Glomerular visceral epithelial cell (primary cell): ENCODE data around the gene TTLL10.

ENCODE experiments used
- DNase-seq: peaks from one replicate; pipeline ENCODE4 v3.0.0-alpha.2; 2016; ENCODE audit errors: extremely low spot score

Gene TTLL10

DNA sequence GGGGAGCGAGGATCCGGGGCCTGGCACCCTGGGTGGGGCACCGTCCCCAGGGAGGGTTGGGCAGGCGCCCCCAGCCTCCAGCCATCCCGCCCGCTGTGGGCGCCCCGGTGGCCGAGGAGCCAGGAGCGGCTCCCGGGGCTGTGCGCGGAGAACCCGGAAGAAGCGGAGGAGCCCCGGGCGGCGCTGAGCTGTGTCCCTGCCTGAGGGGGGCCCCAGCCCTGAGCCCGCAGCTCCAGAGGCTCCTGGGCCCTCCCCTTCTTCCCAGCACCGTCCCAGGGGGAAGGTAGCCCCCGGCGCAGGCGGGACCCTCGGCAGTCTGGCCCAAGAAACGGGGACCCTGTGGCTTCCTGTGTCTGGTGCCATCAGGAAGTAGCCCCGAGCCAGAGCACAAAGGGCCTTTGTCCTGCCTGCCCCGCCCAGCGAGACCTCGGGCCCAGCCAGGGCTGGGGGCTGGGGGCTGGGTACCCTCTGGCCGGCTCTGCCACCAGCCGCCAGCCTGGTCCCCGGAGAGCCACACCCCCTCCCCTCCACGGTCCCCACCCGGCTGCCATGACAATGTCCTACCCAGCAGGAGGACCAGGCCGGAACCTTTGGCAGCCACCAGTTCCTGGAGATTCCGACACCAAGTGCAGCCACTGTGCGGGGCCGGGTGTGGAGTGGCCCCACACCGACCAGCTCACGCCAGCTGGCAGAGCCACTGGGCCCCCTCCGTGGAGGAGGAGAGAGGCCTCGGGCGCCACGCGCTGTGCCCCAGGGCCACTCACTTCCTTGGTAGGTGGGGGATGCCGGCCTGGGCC lies 15.6 kb upstream of the TTLL10 start:
- no peak for DNase-seq

DNA sequence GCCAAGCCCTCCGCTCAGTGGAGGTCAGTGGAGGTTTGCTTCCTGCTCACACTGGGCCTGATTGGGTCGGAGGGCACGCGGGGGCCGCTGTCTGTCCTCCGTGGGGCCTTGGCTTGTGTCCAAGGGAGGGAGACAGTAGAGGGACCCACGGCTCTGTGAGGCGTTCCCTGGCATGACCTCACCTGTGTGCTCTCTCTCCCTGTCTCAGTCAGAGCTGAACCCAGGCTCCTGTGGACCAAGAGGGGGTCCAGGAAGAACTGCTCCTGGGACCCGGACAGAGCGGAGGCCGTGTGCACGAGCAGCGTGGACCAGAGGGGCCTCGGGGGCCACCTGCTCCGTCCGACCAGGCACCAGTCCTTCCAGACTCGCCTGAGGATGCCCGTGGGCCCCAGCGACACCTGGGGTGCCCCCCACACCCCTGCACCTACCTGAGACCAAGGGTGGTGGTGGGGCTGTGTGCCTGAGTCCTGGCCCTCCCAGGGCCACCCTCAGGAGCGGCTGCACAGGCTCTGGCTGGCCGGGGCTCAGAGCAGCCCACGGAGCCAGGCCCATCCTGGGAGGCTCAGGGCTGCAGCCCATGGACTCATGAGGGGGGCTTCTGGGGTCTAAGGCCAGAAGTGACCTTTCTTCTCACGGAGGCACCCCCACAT lies 13.3 kb upstream of the TTLL10 start:
- no peak for DNase-seq

DNA sequence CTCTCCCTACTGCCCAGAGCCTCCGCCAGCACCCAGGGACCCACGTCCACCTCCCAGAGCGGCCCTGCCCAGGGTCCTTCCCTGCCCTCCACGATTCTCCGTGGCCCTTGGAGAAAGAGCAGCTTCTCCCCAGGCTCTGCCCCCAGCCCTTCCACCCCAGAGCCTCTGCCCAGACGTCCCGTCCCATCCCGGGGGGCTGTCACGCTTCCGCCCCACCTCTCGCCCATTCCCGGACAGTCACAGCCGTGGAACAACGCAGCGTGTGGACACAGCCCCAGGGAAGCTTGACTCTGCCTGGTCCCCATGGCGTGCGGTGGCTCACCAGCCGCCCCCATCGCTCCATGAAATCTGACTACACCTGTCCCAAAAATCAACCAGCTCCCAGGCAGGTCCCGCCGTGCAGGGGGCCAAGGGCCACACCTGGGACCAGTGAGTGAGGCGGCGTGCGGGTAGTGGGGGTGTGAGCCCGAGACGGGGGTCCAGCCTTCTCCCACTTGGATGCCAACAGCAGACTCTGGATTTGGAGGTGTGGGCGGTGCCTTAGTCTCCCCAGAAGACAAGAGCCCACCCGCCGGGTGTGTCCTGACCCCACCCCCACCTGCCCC lies 12.5 kb upstream of the TTLL10 start:
- no peak for DNase-seq

DNA sequence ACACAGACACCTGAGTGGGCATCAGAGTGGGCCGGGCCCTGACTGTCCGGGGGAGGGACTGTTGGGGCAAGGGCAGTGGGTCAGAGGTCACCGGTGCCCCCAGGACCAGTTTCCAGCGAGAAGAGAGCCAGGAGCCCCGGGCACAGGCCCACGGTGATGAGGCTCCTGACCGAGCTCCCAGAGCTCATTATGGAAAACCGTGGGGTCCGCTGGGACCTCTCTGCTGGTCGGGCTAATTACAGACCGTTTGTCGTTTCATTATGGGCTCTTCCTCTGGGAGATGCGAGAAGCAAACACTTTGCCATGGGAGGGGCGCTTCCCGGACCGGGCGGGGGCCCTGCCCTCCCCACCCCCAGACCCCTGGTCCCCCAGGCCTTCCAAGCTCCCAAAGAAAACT lies 12.0 kb upstream of the TTLL10 start:
- DNase-seq: no peak

DNA sequence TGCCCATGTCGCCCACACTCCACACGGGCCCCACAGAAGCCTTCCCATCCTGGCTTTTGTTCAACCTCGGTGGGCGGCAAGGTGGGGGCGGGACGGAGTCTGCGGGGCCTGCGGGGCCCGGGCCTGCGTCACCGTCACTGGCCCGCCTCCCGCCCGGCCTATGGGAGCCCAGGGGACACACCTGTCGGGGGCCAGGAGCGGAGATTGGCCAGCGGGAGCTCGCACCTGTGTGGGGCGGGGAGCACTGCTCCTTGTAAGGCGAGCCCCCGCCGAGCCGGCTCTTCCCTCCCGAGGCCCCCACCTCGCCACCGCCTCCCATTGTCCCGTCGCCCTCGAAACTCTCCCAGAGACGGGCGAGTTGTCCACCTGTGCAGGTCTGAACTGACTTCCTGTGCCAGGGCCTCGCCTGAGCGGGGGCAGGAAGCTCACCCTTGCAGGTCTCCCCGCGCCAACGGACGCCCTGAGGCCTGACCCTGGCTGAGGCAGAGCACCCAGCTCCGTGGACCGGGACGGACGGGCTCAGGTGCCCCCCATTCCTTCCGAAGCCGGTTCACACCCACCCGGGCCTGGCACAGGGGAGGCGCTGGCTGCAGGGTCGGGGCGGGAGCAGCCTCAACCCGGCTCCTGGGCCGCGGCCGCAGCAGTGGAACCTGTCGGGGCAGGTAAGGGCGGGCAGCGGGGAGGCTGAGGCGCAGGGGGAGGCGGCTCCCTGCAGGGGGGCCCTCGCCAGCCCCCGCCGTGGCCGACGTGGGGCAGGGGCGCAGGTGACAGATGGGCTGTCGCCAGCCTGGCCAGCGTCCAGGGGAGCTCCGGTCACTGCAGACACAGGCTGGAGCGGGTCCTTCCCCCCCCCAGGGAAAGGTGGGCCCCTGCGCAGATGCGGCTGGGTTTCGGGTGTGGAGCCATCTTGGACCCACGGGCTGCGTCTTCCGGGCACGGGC lies 10.8 kb upstream of the TTLL10 start:
- DNase-seq: no peak

DNA sequence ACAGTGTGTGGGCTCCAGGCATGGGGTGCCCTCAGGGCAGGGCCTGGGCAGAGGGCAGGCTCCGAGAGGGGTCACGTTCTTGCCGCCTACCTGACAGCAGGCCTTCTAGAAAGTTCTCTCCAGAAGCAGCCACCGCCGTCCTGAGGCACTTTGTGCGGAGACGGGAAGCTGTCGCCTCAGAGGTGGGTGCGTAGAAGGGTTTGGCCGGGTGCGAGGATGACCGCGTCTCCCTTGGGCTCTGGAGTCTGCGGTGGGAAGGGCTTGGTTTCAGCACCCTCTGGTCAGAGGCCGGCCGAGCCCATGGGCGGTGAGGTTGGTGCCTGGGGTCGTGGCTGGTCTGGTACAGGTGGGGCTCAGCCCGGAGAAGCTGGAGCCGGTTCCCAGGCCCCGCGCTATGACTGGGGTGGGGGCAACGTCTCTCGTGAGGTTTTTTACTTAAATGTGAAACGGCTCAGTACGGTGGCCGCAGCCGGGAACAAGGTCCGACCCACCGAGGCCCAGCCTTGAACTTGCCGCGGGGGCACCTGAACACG lies 10.1 kb upstream of the TTLL10 start:
- no peak for DNase-seq

DNA sequence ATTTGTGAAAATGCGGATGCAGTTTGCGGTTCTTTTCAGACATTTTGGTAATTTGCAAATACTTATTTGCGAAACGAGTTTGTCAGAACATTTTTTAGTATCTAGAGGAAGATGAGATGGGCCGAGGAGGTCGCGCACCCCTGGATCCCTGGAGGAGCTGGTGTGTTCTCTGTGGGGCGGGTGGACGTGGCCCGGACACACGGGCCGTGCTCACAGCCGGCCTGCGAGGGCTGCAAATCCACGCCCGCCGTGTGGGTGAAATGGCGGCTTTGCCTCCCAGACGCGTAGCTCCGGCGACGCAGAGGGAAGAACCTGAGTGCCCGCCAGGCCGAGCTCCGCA lies 9.3 kb upstream of the TTLL10 start:
- DNase-seq: no peak

DNA sequence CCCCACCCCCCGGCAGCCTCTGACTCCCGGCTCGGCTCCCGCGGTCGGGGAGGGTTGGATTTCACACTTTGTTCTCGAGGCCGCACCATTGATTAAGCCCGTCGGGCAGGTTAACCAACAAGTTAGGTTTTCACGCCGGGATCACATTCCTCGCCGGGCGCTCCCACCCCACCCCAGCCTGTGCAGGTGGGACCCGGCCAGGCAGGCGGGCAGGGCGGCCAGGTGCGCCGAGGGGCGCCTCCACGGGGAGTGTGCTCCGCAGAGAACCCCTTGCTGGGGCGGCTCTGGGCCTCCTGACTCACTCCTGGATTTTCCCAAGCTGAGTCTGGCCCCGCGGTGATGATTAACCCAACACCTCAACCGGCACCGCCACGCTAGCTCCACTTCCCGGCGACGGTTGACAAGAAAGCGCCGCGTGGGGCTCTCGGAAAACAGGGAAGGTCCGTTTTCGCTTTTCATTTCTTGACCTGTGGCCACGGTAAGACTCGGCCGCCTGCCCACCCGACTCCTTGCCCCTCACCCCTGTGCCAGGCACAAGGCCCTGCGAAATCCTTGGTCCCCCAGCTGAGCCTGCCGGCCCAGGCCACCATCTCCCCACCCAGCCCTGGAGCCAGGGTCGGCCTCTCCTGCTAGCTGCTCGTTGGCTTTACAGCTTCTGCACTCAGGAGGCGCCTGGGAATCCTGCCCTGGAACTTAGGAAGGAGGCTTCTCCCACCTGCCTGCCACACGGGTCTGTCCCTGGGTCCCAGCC lies 8.8 kb upstream of the TTLL10 start:
- DNase-seq: peak; percentile 93

DNA sequence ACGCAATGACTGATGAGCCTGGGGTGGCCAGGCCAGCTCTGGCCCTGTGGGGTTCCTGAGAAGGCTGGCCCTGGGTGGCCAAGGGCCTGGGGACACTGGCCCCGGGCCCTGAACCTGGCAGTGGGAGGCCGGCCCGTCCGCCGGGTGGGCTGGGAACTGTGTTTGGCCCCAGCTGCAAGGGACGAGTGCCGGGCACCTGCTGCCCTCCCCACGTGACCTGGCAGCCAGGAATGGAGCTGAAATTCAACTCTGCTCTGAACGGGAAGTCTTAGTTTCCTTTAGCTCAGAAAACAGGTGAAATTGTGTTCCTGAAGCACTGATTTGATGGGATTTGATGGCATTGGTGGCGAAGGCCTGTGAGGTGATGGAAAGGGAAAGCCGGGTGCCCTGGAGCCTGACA lies 8.2 kb upstream of the TTLL10 start:
- peak; percentile 34 for DNase-seq

DNA sequence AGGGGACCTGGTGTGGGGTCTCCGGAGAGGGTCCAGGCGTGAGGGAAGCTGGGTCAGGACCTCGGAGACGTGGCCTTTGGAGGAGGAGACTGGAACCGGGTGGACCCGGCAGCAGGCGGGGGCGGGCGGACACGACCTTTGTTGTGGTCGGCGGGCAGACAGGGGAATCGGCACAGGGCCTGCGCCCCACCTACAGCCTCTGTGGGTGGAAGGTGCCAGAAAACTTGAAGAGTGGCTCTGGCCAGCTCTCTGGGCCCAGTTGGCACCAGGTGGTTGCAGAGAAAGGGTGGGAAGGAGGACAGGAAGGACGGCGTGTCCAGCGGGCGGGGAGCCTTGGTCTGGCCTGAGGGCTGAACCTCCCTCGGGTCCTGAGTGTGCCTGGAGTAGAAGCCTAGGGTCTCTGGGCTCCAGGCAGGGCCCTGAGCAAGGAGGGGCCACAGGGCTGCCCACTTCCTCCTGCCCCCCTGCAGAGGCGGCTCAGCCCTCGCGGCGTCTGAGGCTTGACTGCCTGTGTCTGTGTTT lies 7.7 kb upstream of the TTLL10 start:
- peak; percentile 72 for DNase-seq

DNA sequence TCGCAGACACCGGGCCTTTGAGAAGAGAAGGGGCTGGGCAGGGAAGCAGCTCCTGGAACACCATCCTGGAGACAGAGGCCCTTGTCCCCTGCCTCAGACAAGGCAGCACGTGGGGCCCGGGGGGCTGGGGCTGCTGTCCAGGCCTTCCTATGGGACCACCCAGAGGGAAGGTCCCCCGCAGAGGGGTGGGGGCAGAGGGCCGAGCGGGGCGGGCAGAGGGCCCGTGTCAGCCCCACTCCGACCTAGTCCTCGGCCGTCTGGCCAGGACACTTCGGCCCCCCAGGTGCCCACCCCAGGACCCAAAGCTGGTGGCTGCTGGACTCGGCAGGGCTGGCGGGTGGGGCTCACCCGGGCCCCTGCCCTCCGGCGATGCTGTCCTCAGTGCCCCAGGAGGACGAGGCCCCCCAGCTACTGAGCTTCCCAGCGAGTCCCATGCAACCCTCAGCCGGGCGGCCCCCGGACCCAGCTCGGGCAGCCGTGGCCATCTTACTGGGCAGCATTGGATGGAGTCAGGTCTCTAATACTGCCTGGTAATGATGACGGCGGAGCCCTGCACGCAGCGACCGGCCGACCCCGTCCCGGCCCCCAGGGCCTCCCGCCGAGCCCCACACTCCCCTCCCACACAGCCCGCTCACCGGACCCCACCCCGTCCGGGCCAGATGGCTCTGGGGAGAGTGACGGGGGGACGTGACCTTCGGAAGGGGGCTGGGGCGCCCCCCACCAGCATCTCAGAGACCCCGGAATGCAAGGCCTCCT lies 6.9 kb upstream of the TTLL10 start:
- no peak for DNase-seq

DNA sequence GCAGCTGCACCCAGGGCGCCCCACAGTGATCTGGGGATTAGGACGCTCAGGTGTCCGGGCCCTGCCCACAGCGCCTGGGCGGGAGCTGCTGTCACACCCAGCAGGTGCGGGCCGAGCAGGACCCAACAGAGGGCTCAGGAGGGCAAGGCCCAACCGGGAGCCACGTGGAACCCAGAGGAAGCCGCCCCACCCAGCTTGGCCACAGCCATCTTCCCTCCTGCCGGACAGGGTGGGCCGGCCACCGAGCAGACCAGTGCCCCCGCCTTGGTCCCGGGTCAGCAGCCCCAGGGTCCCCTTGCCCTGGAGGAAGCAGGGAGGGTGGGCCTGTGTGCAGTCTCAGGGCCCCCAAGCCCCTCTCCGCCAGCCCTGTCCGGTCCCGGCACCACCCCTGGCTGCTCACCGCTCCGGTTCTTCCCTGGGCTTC lies 6.3 kb upstream of the TTLL10 start:
- no peak for DNase-seq

DNA sequence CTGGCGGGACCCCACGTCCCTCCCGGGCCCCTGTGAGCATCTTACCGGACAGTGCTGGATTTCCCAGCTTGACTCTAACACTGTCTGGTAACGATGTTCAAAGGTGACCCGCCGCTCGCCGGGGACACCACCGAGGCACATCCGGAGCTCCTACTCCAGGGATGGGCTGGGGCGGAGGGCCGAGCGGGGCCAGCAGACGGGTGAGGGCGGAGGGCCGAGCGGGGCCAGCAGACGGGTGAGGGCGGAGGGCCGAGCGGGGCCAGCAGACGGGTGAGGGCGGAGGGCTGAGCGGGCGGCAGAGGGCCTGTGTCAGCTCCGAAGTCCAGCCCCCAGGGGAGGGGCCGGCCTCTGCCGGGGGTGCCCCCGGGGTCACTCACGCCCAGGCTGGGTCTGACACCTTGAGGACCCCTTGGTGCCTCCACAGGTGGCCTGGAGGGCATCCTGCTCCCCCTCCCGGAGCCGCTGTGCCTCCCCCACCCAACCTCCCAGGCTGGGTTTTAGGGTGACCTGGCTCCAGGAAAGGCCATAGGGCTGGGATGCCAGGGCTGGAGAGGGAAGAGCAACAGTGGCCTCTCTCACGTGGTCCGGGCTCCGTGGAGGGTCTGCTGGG lies 5.7 kb upstream of the TTLL10 start:
- DNase-seq: no peak

DNA sequence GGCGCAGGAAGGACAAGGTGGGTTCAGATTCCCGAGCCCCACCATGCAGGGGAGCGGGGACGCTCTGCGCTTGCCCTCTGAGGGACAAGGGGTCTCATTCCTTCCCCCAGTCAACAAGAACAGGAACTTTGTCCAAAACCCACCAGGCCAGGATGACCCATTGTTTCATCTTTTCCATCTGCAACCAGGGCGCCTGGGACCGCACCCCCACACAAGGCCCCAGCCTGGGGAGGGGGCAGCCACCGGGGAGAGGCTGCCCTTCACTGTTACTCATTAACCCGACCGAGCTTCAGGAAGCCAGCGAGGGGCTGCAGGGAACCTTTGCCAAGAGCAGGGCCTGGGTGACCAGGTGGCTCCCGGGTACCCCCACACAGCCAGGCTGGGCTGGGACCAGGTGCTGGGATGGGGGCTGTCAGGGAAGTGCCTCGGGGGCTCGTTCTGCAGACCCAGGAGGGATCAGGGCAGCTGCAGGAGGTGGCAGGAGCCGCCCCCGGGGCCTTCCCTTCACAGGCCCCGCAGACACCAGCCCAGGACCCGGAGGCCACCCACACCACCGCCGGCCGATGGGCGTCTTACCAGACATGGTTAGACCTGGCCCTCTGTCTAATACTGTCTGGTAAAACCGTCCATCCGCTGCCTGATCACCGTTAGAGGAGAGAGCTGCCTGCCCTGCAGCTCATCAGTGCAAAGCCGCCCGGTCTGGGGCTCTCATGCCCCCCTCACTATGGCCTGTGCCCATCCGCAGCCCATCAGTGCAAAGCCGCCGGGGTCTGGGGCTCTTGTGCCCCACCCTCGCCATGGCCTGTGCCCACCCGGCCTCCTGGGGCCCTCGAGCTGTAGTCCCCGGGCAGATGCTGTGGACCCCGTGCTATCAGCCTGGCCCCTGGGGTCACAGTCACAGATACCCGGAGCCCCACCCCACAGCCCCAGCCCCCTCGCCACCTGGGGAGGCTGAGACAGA lies 4.9 kb upstream of the TTLL10 start:
- no peak for DNase-seq

DNA sequence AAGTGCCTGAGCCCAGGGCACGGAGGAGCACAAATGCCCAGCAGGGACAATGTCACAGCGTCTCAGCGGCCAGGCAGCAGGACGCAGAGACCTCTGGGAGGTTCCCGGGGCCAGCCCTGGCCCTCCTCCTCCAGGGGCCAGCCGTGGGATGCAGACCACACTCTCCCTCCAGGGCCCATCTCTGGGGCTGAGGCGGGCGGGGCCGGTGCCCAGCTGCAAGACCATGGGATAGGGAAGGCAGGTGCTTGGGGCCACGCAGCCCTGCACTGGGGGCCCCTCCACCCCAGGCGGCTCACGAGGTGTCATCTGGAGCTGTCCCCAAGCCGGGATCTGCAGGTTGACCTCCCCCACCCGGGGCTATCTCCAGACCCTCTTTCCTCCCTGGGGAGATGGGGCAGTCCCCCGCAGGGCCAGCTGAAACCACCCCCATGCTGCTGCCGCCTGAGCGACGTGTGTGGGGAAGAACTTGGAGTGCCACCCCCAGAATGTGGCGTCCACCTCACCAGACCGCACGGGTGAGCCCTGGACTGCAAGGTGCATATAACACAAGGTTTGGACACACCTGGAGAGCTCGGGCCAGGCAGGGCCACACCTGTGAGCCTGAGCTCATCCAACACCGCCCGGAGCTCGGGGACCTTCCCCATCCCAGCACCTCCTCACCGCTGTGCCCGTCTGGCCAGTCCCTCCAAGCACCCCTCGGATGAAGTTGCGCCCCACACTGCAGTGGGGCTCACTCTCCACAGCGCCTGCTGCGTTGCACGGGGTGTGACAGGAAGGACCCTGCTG lies 4.1 kb upstream of the TTLL10 start:
- no peak for DNase-seq

DNA sequence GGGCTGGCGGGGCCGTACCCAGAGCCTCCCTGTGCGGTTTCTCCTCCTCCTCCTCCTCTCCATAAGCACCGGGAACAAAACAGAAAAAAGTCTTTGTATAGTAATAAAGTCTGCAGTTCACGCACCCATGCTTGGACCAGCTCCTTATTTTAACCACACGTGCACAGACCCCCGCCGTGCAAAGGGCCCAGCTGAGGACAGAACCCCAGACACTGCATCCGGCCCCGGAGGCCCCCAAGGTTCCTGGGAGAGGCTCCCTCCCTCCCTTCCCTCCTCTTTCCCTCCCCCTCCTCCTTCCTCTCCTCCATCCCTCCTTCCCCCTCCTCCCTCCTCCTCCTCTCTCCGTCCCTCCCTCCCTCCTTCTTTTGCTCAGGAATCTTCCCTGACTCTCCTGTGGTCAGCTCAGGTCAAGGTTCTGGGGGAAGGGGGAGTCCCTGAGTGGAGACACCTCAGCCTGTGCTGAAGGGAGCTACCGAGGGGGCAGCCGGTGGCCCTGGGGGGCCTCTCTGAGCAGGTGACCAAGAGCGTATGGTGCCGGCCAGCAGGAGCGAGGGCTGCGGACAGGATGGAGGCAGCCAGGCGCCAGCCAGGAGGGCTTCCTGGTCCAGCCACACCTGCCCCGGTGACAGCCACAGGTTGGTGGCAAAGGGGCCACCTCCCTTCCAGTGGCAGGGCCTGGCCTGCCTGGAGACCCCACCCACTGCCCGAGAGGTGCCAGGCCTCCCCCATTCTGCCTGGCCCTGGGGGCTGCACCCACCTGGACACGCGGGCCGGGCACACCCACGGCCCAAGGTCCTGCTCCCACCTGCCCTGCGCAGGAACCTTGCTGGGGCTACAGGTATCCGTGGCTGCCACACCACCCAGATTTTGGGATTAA lies 3.2 kb upstream of the TTLL10 start:
- DNase-seq: peak; percentile 64

DNA sequence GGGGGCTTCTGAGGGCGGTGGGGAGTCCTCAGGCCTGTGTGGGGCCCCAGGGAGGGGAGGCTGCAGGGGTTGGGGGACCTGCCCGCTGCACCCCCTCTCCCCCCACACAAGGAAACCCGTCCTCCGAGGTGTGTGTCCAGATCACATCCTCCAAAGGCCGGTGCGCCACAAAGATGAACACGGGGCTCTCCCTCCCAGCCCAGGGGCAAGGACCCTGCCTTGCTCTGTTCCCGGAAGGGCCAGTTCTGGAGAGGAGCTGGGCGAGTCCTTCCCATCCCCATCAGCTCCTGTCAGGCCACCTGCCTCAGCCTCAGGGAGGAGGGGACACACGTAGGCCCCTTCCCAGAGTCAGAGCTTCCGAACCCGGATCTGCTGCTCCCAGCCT lies 2.5 kb upstream of the TTLL10 start:
- no peak for DNase-seq
